Stimulated activated CD4-positive, alpha-beta T cell treated with anti-CD3 and anti-CD28 coated beads, Interleukin-2, amount 100 ng/mL, for 48 hours (primary cell): ENCODE measurements around the gene HSPA1L.
A peak's percentile ranks its signal among the peaks of the same experiment; 100 is the strongest.
"Not testable (repeated sequence)": the region's sequence is repeated elsewhere in the genome, so short reads cannot be mapped to it uniquely, and the experiment has no call there.

ENCODE experiments used
- DNase-seq, 2 donors: peaks; one replicate each; pipeline ENCODE4 v3.0.0-alpha.2; 2020

Gene HSPA1L

GRCh38 chr6:31815025-31815838 is at the start of gene HSPA1L, which contains the start of gene HSPA1A:
TSS of gene HSPA1L (minus strand) at chr6:31815283. CDS start at chr6:31811972, 3,311 bp downstream.
TSS of gene HSPA1A (plus strand) at chr6:31815543. CDS start at chr6:31815757, 214 bp downstream.
- DNase-seq, result peak; percentile 51 to 58

GRCh38 chr6:31864818-31865204 is 49.7 kb upstream of the HSPA1L start:
- no peak for DNase-seq

GRCh38 chr6:31864123-31864562 is 49.1 kb upstream of the HSPA1L start:
- DNase-seq, result peak in 1 of 2 donors; percentile 13

- peak; percentile 95 to 97 for DNase-seq
These were observed 47.5 kb upstream of the HSPA1L start, which contains the start of gene NEU1 for GRCh38 chr6:31862344-31863235. TSS of gene NEU1 (minus strand) at chr6:31862821. CDS start at chr6:31862776, 45 bp downstream.

- no peak for DNase-seq
These were observed 46.8 kb upstream of the HSPA1L start for GRCh38 chr6:31861919-31862343.

GRCh38 chr6:31861150-31861549 is 46.1 kb upstream of the HSPA1L start:
- no peak for DNase-seq

GRCh38 chr6:31860349-31860748 is 45.3 kb upstream of the HSPA1L start:
- DNase-seq, result no peak

- no peak for DNase-seq
These were observed 44.8 kb upstream of the HSPA1L start for GRCh38 chr6:31859923-31860322.

GRCh38 chr6:31858707-31859106 is 43.6 kb upstream of the HSPA1L start:
- no peak for DNase-seq

- not testable (repeated sequence) for DNase-seq
These were observed 42.7 kb upstream of the HSPA1L start for GRCh38 chr6:31857774-31858173.

GRCh38 chr6:31851980-31852718 is 37.1 kb upstream of the HSPA1L start:
- not testable (repeated sequence) for DNase-seq

- no peak for DNase-seq
These were observed 36.4 kb upstream of the HSPA1L start for GRCh38 chr6:31851485-31851832.

- no peak for DNase-seq
These were observed 35.8 kb upstream of the HSPA1L start for GRCh38 chr6:31850765-31851484.

GRCh38 chr6:31847276-31847978 is 32.3 kb upstream of the HSPA1L start:
- DNase-seq, result no peak

GRCh38 chr6:31844507-31844906 is 29.4 kb upstream of the HSPA1L start:
- no peak for DNase-seq

- no peak for DNase-seq
These were observed 27.0 kb upstream of the HSPA1L start for GRCh38 chr6:31842053-31842452.

GRCh38 chr6:31839779-31840126 is 24.7 kb upstream of the HSPA1L start:
- DNase-seq, result not testable (repeated sequence)

GRCh38 chr6:31838968-31839367 is 23.9 kb upstream of the HSPA1L start:
- DNase-seq, result no peak

GRCh38 chr6:31838114-31838553 is 23.1 kb upstream of the HSPA1L start:
- DNase-seq, result not testable (repeated sequence)

- DNase-seq, result no peak
These were observed 22.5 kb upstream of the HSPA1L start for GRCh38 chr6:31837369-31838113.
